RWPE2 (cell line): Measurements from ENCODE around the gene CBFA2T3.

Experiments
- ATAC-seq: fragments of 200-7000 bp; cut with Tn5 transposase; 3 replicates; pipeline ENCODE4 v1.9.1; 2021; ENCODE audit warnings: low read depth
- DNase-seq: peaks from one replicate; pipeline ENCODE4 v3.0.0-alpha.2; 2020; ENCODE audit warnings: low spot score
- H3K27ac ChIP-seq: fragments of 450-650 bp; 2 replicates; pipeline ENCODE4 v1.5.1; 2017; ENCODE audit warnings: mild to moderate bottlenecking; ENCODE audit not compliant: poor library complexity, severe bottlenecking
- H3K27me3 ChIP-seq: fragments of 250-450 bp; sonication (Bioruptor Pico); 2 replicates; pipeline ENCODE4 v1.5.1; 2021; ENCODE audit warnings: mild to moderate bottlenecking, moderate library complexity; ENCODE audit not compliant: insufficient read depth, poor library complexity, severe bottlenecking
- H3K36me3 ChIP-seq: fragments of 250-450 bp; sonication (Bioruptor Pico); 2 replicates; pipeline ENCODE4 v1.5.1; 2020; ENCODE audit warnings: low read depth, mild to moderate bottlenecking, moderate library complexity
- H3K4me1 ChIP-seq: fragments of 250-450 bp; sonication (Bioruptor Pico); 2 replicates; pipeline ENCODE4 v1.5.1; 2021; ENCODE audit warnings: mild to moderate bottlenecking, moderate library complexity; ENCODE audit not compliant: insufficient read depth, poor library complexity, severe bottlenecking
- H3K4me3 ChIP-seq: fragments of 250-450 bp; sonication (Bioruptor Pico); 2 replicates; pipeline ENCODE4 v1.5.1; 2021; ENCODE audit warnings: mild to moderate bottlenecking, moderate library complexity; ENCODE audit not compliant: severe bottlenecking
- H3K9me3 ChIP-seq: fragments of 250-450 bp; sonication (Bioruptor Pico); 2 replicates; pipeline ENCODE4 v1.5.1; 2021; ENCODE audit warnings: mild to moderate bottlenecking, moderate library complexity; ENCODE audit not compliant: severe bottlenecking
- CTCF ChIP-seq: fragments of 450-650 bp; IDR thresholded peaks from one replicate; pipeline ENCODE4 v1.5.1; 2017; ENCODE audit warnings: mild to moderate bottlenecking, moderate library complexity; ENCODE audit not compliant: poor library complexity, severe bottlenecking

Gene CBFA2T3

DNA sequence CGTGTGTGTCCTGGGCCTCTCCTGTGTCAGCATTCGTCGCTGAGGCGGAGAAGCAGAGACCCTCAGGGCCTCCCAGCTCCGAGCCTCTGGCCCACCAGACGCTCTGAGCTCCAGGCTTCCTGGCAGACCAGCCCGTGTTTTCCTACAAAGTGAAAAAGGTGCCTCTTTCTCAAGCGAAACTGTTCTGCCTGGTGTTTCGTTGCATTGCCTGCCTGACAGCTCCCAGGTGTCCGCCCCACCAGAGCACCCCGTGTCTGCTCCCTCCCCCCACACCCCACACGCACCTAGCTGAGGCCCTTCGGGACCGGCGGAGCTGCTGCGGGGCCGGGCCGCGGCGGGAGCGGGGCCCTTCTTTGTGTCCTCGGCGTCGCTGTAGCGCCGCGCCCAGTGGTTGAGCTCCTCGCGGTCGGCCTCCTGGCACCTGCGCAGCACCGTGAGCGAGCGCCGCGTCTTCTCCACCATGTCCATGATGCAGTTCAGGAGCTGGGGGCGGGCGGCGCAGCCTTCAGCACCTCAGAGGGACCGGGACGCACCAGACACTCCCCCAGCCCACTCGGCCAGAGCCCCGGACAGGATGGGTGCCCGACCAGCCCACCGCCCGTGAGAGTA, 95.9 kb downstream of the CBFA2T3 start:
- H3K27me3 ChIP-seq, result peaks cover 13% of the 10 kb centered on the region
- no peak for DNase-seq

DNA sequence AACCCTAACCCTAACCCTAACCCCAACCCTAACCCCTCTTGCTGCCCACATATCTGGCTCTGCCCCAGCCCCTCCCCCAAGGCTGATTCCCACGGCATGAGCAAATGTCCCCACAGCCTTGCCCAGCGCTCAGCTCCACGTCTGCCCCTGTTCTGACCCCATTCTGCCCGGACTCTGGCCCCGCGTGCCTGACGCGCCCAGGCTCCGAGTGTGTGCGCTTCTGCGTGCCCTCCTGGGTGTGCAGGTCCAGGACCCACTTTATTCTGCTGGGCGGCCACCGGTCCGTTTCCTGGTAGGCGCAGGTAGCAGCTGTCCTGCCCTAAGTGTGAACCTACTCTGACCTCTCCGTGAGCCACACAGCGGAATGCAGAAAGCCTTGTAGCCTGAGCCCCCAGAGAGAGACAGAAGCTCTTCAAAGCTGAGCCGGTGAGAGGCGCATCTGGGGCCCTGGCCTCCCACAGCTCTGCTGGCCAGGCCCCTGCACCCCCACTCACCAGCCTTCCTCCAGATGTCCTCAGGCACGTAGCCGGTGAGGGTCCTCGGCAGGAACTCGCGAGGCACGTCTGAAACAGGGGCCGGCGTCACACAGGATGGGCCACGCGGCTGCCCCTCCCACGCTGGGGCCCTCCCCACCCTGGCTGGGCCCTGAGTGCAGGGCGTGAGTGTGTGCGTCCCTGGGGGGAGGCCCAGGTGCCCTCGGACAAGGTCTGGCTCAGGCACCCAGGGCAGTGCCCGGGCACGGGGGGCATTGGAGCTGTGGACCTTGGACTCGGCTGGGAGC, 96.6 kb downstream of the CBFA2T3 start:
- Histone ChIP-seq H3K9me3 (no peaks in the 10 kb centered on the region), H3K4me3 (no peak overlapping the region), H3K36me3 (no peaks in the 10 kb centered on the region), H3K4me1 (peaks cover 2% of the 10 kb centered on the region), H3K27ac (no peak overlapping the region), H3K27me3 (peaks cover 13% of the 10 kb centered on the region)
- DNase-seq, result no peak
- TF ChIP-seq CTCF, result no peak
- no peak for ATAC-seq

More for the DNA sequence above, 95.9 kb downstream of the CBFA2T3 start:
- no peak for TF ChIP-seq CTCF
- Histone ChIP-seq H3K27ac (no peak overlapping the region), H3K9me3 (no peaks in the 10 kb centered on the region), H3K4me1 (peaks cover 2% of the 10 kb centered on the region), H3K4me3 (no peak overlapping the region), H3K36me3 (no peaks in the 10 kb centered on the region)
- ATAC-seq, result no peak

DNA sequence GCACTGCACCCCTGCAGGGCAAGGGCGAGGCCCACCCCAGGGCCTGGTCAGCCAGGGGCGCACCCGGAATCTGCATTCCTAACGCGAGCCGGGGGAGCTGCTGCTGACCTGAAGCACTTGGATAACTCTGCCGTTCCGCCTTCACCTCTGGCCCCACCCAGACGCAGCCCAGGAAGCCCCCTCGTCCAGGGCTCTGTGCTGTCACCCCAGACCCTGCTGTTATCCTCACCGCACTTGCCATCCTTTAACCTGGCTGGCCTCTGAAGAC, 97.3 kb downstream of the CBFA2T3 start:
- no peaks in the 10 kb centered on the region for H3K36me3 ChIP-seq
- H3K27me3 ChIP-seq, result peaks cover 13% of the 10 kb centered on the region
- no peak for TF ChIP-seq CTCF
- H3K9me3 ChIP-seq, result no peaks in the 10 kb centered on the region
- no peak for ATAC-seq
- no peak overlapping the region for H3K27ac ChIP-seq
- no peak for DNase-seq
- peaks cover 2% of the 10 kb centered on the region for H3K4me1 ChIP-seq
- no peak overlapping the region for H3K4me3 ChIP-seq

DNA sequence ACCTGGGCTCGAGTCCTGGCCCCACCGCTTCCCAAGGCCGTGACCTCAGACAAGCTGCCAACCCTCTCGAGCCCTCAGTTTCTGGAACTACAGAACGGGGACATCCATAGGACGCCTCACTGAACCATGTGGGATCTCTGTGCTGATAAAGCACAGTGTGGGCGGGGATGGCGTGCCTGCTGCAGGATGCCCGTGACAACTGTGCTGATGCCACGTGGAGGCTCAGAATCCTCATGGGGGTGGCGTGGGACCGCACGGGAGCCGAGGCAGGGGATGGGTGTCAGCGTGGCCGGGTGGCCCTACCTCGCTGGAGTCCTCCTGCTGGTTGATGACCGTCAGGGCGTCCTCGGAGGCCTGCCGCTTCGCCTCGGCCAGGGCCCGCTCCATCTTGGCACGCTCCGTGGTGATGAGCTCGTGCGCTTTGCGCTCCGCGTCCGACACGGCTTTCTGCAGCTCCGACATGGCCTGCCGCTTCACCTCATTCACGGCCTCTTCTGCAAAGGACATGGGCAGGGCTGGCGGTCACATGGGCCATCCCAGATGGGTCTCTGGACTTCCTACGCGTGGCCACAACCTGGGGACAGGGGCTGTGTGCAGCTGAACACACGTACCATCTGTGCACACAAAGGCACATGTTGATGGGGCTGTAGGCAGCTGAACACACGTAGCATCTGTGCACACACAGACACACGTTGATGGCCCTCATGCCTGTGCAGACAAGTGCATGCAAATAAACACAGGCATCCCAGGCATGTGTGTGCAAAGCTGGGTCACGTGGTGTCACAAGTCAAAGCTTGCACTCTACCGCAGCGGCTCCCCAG, 97.8 kb downstream of the CBFA2T3 start:
- H3K27ac ChIP-seq, result no peak overlapping the region
- TF ChIP-seq CTCF, result no peak
- H3K4me1 ChIP-seq, result peaks cover 2% of the 10 kb centered on the region
- no peak overlapping the region for H3K4me3 ChIP-seq
- no peak for DNase-seq
- peaks cover 13% of the 10 kb centered on the region for H3K27me3 ChIP-seq
- ATAC-seq, result peak; percentile 62
- no peaks in the 10 kb centered on the region for H3K9me3 ChIP-seq
- H3K36me3 ChIP-seq, result no peaks in the 10 kb centered on the region
